Measurements from ENCODE around the gene PES1. TPM values are rescaled to one million over a fixed set of nuclear protein-coding genes. Genes with fewer than 3 reads are reported as not detected.

The PES1 gene
- total and polyA plus RNA-seq, 2 of the 13 experiments (the other 11 are each of a cell fraction or from before 2014, with no cell fraction given): 65.1 to 94.7 TPM

DNA sequence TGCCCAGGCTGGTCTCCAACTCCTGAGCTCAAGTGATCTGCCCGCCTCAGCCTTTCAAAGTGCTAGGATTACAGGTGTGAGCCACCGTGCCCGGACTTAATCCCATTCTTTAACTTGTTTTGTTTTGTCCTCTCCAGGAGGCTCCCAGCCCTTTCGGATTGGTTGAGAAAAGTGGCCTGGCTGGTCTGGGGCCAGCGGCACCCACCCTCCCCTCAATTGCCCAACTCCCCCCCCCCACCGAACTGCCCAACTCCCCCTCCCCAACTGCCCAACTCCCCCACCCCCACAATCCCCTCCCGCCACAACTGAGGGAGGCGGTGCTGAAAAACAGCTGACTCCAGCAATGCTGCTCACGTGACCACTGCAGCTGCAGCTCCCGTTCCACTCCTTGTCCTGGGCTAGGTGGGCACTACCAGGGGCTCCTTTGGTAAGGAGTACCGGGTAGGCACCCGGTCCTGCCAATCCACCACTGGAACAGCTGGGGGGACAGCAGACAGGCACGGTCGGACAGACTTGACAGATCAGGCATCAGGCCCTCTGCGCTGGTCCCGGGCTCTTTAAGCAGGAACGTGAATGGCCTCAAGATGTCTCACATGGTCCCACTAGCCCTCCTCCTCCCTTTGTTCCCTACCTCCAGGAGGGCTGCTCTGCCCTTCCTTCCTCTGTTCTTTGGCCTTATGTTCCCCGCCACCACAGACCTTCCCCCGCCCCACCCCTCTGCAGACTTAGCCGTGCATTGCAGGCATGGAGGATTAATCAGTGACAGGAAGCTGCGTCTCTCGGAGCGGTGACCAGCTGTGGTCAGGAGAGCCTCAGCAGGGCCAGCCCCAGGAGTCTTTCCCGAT lies 15.0 kb upstream of the PES1 start, which contains the start of gene TCN2 (continued):
- TF ChIP-seq ZNF230 (CRISPR knock-in tag; IDR thresholded peaks at IDR 0.05) (no peak), SAP130 (CRISPR knock-in tag; IDR thresholded peaks at IDR 0.05; ENCODE audit: low read depth) (peak; percentile 53; the same call in 1 of the 2 replicates), KLF11 (CRISPR knock-in tag; IDR thresholded peaks at IDR 0.05) (no peak), AHR (CRISPR knock-in tag; IDR thresholded peaks at IDR 0.05) (no peak), ZNF737 (CRISPR knock-in tag; IDR thresholded peaks at IDR 0.05; ENCODE audit: borderline replicate concordance) (no peak), MEIS1 (CRISPR knock-in tag; IDR thresholded peaks at IDR 0.05; ENCODE audit: borderline replicate concordance) (no peak), PHF8 (CRISPR knock-in tag; IDR thresholded peaks at IDR 0.05) (peak; percentile 24; the same call in 1 of the 2 replicates), HOXA9 (CRISPR knock-in tag; IDR thresholded peaks at IDR 0.05; ENCODE audit: borderline replicate concordance) (no peak)
- TF ChIP-seq, protein P1, sequence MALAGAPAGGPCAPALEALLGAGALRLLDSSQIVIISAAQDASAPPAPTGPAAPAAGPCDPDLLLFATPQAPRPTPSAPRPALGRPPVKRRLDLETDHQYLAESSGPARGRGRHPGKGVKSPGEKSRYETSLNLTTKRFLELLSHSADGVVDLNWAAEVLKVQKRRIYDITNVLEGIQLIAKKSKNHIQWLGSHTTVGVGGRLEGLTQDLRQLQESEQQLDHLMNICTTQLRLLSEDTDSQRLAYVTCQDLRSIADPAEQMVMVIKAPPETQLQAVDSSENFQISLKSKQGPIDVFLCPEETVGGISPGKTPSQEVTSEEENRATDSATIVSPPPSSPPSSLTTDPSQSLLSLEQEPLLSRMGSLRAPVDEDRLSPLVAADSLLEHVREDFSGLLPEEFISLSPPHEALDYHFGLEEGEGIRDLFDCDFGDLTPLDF (CRISPR knock-in tag; IDR thresholded peaks at IDR 0.05): no peak
- TF ChIP-seq, protein P2, sequence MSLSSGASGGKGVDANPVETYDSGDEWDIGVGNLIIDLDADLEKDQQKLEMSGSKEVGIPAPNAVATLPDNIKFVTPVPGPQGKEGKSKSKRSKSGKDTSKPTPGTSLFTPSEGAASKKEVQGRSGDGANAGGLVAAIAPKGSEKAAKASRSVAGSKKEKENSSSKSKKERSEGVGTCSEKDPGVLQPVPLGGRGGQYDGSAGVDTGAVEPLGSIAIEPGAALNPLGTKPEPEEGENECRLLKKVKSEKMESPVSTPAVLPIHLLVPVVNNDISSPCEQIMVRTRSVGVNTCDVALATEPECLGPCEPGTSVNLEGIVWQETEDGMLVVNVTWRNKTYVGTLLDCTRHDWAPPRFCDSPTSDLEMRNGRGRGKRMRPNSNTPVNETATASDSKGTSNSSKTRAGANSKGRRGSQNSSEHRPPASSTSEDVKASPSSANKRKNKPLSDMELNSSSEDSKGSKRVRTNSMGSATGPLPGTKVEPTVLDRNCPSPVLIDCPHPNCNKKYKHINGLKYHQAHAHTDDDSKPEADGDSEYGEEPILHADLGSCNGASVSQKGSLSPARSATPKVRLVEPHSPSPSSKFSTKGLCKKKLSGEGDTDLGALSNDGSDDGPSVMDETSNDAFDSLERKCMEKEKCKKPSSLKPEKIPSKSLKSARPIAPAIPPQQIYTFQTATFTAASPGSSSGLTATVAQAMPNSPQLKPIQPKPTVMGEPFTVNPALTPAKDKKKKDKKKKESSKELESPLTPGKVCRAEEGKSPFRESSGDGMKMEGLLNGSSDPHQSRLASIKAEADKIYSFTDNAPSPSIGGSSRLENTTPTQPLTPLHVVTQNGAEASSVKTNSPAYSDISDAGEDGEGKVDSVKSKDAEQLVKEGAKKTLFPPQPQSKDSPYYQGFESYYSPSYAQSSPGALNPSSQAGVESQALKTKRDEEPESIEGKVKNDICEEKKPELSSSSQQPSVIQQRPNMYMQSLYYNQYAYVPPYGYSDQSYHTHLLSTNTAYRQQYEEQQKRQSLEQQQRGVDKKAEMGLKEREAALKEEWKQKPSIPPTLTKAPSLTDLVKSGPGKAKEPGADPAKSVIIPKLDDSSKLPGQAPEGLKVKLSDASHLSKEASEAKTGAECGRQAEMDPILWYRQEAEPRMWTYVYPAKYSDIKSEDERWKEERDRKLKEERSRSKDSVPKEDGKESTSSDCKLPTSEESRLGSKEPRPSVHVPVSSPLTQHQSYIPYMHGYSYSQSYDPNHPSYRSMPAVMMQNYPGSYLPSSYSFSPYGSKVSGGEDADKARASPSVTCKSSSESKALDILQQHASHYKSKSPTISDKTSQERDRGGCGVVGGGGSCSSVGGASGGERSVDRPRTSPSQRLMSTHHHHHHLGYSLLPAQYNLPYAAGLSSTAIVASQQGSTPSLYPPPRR (CRISPR knock-in tag; IDR thresholded peaks at IDR 0.05; ENCODE audit: borderline replicate concordance): no peak

Data from HepG2 (cell line).